Psoas muscle (tissue), 8 donors: ENCODE data around the gene CRKL. TPM values are rescaled to one million over a fixed set of nuclear protein-coding genes. Genes with fewer than 3 reads are reported as not detected.

Experiments
- ATAC-seq, 4 donors: fragments of 200-7000 bp; cut with Tn5 transposase; one replicate each; pipeline ENCODE4 v1.9.1; 2020; ENCODE audit warnings: moderate library complexity in 3 of 4, mild to moderate bottlenecking in 2 of 4
- DNase-seq, 2 donors: peaks; one replicate each; pipeline ENCODE4 v3.0.0-alpha.2; 2020
- H3K27ac ChIP-seq: fragments of 200-600 bp; one replicate; pipeline ENCODE4 v1.8.0; 2022
- H3K27me3 ChIP-seq, 3 donors: fragments of 200-600 bp in 1 of 3; one replicate each; pipeline versions ENCODE4 v1.6.1 to v1.8.0; 2013 to 2022; ENCODE audit warnings: low read length in 2 of 3, mild to moderate bottlenecking in 2 of 3, moderate library complexity in 1 of 3; ENCODE audit not compliant: insufficient read depth in 3 of 3
- H3K36me3 ChIP-seq, 2 donors: fragments of 200-600 bp in 1 of 2; one replicate each; pipeline versions ENCODE4 v1.6.1 to v1.8.0; 2013 to 2022; ENCODE audit warnings: low read depth in 1 of 2, mild to moderate bottlenecking in 1 of 2, moderate library complexity in 1 of 2; ENCODE audit not compliant: insufficient read depth in 1 of 2
- H3K4me1 ChIP-seq: fragments of 200-600 bp; one replicate; pipeline ENCODE4 v1.8.0; 2022
- H3K4me3 ChIP-seq: fragments of 200-600 bp; one replicate; pipeline ENCODE4 v1.8.0; 2022; ENCODE audit warnings: mild to moderate bottlenecking
- H3K9me3 ChIP-seq: fragments of 200-600 bp; one replicate; pipeline ENCODE4 v1.8.0; 2022
- CTCF ChIP-seq: fragments of 200-600 bp; IDR thresholded peaks from one replicate; pipeline ENCODE4 v1.8.0; 2022; ENCODE audit warnings: antibody characterized with exemption
- WGBS, 3 donors: extraction: QIAGEN DNeasy Blood & Tissue Kit; methylation state at CpG; one replicate each; pipeline versions ENCODE4 v1.1.6 to v1.1.7; 2013; 5-methylcytosine and 5-hydroxymethylcytosine counted together
- intact Hi-C, 2 donors: fragments of 100-400 bp; cut with DNase I; formaldehyde crosslinking; loops; one replicate each; pipeline versions ENCODE4 v1.11.0 to v1.14.2; 2022
- polyA plus RNA-seq, 3 donors: library from polyadenylated mRNA; stranded (reverse); fragments of 200-250 nt; gene quantifications; one replicate each; pipeline ENCODE4 v1.2.3, GENCODE V29; 2013
- total RNA-seq, 4 donors: library from RNA; stranded (reverse); fragmentation: NEBNext Ultra II Directional in 2 of 4; extraction: Animal tissue kit (Norgen Biotek cat#: 25700) in 2 of 4; gene quantifications; one replicate each; pipeline versions ENCODE4 v1.2.1 to v1.2.4, GENCODE V29; 2021 to 2023
- donor health status: healthy with polysubstance abuse.
- donor health status: DM: no; HTN: no; CAD: no; lungs with moderate emphysema.
- donor health status: Bipolar disorder and iron deficiency.
- donor health status: healthy.
- donor health status: DM: yes; HTN: yes; CAD: no.
- donor health status: DM: no; HTN: no; CAD: no.
- donor health status: DM: no; HTN: no; CAD: no.
- donor health status: DM: yes; HTN: yes; CAD: no.

Gene CRKL
- total and polyA plus RNA-seq, 7 donors, result 29.7 to 94.7 (median 68.9) TPM

DNA sequence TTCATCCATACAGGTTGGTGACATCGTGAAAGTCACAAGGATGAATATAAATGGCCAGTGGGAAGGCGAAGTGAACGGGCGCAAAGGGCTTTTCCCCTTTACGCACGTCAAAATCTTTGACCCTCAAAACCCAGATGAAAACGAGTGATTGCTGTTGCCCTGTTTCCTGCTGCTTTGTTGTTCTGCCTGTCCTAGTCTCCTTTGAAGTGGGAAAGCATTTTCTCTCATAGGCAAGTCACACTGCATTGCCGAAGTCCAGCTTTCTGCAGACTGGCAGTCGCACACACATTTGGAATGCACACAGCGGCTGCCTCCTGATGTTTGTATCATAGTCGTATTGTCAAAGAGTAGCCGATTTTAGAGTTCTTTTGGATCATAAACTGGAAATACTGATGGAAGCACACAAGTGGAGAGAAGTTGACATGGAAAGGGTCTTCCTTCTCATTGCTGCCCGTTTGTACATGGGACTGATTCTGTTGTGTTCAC lies 32.5 kb downstream of the CRKL start:
- WGBS, 3 donors, result 81 to 88% (median 85%) methylated on average over 13 of the region's 13 CpGs
- no peak for TF ChIP-seq CTCF
- Histone ChIP-seq H3K27ac (no peak overlapping the region), H3K27me3 (no peaks in the 10 kb centered on the region), H3K4me3 (no peak overlapping the region), H3K4me1 (peaks cover 27% of the 10 kb centered on the region), H3K36me3 (peaks cover 5 to 42% of the 10 kb centered on the region in 2 donors), H3K9me3 (no peaks in the 10 kb centered on the region)
- intact Hi-C loops, result loop anchor here (5.0 to 10.0 kb wide), 2 partner anchors 32 to 85 kb away; partner anchors contain the start of gene CRKL (in 1 of the 2)
- DNase-seq (no peak), ATAC-seq (no peak)

DNA sequence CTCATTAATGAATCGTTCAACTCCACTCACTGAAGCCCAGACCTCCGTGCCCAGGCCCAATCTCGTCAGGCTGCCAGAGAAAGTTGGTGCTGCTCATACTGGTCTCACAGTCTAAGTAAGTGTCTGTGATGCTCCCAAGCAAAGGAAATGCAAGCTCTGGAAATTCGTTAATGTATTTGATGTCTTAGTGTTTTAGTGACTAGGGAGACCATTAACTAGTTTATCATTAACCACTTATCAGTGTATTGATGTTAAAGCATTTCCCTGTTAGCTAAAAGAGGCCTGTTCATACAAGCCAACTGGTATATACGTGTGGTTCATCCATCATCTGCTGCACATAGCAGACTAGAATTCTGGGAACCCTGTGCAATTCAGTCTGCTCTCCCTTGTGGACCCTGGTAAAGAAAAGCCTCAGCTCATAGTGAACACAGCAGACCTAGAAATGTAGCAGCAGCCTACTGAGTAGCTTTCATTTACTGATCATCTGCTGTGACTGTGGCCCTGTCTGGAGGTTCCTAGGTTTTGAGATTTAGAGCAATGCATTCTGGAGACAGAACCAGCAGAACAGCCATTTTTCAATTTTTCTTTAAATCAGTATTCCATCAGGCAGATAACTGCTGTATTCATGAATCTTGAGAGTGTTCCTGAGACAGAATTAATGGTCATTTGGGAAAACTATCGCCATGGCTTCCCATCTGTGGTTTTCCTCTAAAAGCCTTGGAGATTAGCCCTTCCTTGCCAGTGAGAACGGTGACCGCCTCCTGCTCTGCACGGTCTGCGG lies 34.1 kb downstream of the CRKL start:
- Histone ChIP-seq H3K4me3 (no peak overlapping the region), H3K9me3 (no peaks in the 10 kb centered on the region), H3K36me3 (peaks cover 5 to 45% of the 10 kb centered on the region in 2 donors), H3K27ac (no peak overlapping the region), H3K4me1 (peaks cover 13% of the 10 kb centered on the region), H3K27me3 (no peaks in the 10 kb centered on the region)
- WGBS, 3 donors, result 83 to 88% (median 87%) methylated on average over 10 of the region's 10 CpGs
- DNase-seq (no peak), ATAC-seq (no peak)
- TF ChIP-seq CTCF, result no peak
- intact Hi-C loops, result loop anchor here in 1 of 2 donors (5.0 kb wide), 1 partner anchor 34 kb away; the partner anchor contains the start of gene CRKL

DNA sequence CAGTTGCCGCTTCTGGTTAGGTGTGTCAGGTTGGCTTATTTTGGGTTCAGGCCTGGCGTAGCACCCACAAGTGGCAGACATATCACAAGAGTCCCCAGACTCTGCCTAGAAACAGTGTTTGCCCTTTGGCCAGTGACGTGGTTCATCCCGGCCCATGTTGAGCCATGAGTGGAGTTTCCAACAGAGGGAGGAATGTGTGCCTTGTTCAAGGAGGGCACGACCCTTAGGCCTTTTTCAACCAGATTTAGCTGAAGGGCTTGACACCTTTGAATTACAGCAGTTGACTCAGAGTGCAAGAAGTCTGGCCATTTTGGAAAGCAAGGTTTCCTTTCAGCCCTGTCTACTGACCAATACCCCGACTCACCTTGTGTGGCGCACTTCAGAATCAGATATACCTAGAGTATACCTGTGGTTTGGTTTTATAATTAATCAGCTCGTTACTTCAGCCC lies 34.7 kb downstream of the CRKL start:
- 89 to 93% (median 92%) methylated on average over 8 of the region's 8 CpGs for WGBS, 3 donors
- intact Hi-C loops, result loop anchor here in 1 of 2 donors (5.0 kb wide), 1 partner anchor 35 kb away; the partner anchor contains the start of gene CRKL
- Histone ChIP-seq H3K4me1 (peaks cover 8% of the 10 kb centered on the region), H3K9me3 (no peaks in the 10 kb centered on the region), H3K36me3 (peaks cover 5 to 45% of the 10 kb centered on the region in 2 donors), H3K27me3 (no peaks in the 10 kb centered on the region), H3K4me3 (no peak overlapping the region), H3K27ac (no peak overlapping the region)
- TF ChIP-seq CTCF, result no peak
- DNase-seq, result no peak
- ATAC-seq, result no peak

- intact Hi-C loops, result loop anchor here in 1 of 2 donors (5.0 kb wide), 1 partner anchor 35 kb away; the partner anchor contains the start of gene CRKL
- H3K27me3 ChIP-seq, result no peaks in the 10 kb centered on the region
- TF ChIP-seq CTCF, result no peak
- H3K4me1 ChIP-seq, result peaks cover 8% of the 10 kb centered on the region
- 58 to 72% (median 58%) methylated on average over 13 of the region's 13 CpGs for whole genome bisulfite sequencing, 3 donors
- ATAC-seq, result peak; percentile 36 to 69 (median 60)
- no peaks in the 10 kb centered on the region for H3K9me3 ChIP-seq
- no peak for DNase-seq
- H3K27ac ChIP-seq, result no peak overlapping the region
- no peak overlapping the region for H3K4me3 ChIP-seq
- peaks cover 5 to 45% of the 10 kb centered on the region in 2 donors for H3K36me3 ChIP-seq
Observed at GRCh38 chr22:20952544-20953341, 35.5 kb downstream of the CRKL start.
